ENCODE data around the gene ARHGAP26.

The ARHGAP26 gene

GRCh38 chr5:142784401-142784955 lies 14.3 kb downstream of the ARHGAP26 start:
- no peak for DNase-seq

GRCh38 chr5:142785206-142785605 lies 15.0 kb downstream of the ARHGAP26 start:
- peak; percentile 35 for DNase-seq

GRCh38 chr5:142789206-142789605 lies 19.0 kb downstream of the ARHGAP26 start:
- no peak for DNase-seq

- DNase-seq, result no peak
Measured at GRCh38 chr5:142792012-142792864, 22.1 kb downstream of the ARHGAP26 start.

GRCh38 chr5:142792865-142793232 lies 22.7 kb downstream of the ARHGAP26 start:
- no peak for DNase-seq

DNA sequence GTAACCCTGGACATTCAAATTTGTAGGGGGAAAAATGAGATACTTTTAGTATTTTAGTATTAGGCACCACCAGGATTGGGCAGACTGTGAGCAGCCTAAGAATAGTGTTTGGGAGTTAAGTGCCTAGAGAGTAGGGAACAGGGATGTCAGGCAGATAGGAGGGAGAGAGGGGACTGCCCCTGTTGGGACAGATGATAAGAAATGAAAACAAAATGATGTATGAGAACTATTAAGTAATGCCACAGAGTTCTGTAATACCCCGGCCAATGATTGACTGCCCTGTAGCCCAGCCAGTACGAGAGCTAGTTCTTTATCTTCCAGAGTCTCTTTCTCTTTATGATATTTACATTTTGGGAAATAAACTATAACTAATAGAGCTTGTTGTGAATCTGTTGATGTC lies 24.4 kb downstream of the ARHGAP26 start:
- no peak for DNase-seq

GRCh38 chr5:142795251-142795650 lies 25.1 kb downstream of the ARHGAP26 start:
- no peak for DNase-seq

DNA sequence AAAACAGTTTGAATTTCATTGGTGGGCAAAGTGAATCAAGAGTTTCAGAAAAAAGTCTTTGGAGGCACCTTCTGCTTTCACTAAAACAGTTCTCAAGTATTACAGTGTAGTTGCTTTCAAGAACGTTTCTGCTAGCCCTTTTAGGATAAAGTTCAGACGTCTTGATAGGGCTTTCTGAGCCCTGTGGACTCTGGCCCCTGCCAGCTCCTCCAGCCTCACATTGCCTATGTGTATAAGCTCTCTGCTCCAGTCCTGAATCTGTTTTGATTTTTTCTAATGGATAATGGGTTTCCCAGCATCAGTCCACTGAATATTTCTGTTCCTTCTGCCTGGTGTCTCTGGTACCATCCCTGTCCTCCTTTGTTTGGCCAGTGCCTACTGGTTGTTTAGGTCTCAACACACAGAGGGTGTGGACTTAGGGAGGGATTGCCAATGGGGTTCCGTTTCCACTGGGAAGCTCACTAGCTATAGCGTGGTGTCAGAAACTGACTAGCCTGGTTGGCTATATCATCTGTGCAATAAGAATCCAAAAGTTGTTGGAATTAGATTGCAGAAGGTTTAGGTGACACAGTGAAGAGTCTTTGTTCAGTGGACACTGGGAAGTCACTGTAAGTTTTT lies 26.4 kb downstream of the ARHGAP26 start:
- no peak for DNase-seq

DNA sequence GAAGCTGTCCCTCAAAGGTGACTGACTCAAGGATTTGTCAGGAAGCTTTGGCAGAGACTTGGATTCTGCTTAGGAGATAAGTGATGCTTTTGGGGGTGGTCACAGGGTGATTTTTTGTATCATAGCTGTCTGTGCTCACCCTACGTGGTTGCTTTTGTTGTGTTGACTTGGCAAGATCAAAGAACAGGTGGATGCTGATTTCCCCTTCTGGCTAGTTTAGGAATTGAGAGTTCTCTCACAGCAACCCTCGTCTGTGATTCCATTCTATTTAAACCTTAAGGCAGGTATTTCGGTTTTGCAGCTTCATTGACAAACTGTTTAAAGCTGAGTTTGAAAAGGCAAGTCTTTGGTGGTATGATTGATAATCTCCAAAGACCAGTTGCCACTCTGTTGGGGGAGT lies 27.2 kb downstream of the ARHGAP26 start:
- DNase-seq, result no peak

GRCh38 chr5:142798099-142798770 lies 28.1 kb downstream of the ARHGAP26 start:
- DNase-seq, result no peak

DNA sequence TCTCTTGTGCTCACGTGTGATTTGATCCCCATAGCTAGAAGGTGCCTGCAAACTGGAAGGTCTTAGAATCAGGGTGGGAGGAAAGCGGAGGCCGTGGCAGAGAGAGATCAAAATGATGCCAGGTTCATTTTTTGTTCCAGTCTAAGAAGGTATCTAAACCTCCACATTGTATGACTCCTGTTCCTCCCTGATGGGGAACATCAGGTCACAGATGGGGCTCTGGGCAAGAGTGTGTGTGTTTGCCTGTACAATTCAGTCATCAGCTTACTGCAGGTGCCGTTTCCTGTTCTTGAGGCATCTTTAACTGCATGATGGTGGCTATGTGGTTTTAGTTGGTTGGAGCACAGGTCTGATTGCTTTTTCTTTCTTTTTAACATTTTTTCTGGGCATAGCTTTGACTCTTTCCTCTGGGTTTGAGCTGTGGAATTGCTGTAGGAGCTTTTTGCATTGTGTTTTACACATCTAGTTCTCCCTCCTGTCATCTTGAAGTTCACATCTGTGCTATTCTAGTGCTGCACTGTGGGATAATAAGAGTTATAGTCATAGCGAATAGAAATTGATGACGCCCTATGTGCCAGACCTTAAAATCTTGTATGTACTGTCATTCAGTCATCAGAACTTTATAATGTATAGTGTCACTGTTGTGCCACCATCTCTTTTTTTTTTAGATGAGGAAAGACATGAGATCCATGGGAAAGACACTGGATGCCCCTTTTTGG lies 30.8 kb downstream of the ARHGAP26 start:
- DNase-seq, result no peak

DNA sequence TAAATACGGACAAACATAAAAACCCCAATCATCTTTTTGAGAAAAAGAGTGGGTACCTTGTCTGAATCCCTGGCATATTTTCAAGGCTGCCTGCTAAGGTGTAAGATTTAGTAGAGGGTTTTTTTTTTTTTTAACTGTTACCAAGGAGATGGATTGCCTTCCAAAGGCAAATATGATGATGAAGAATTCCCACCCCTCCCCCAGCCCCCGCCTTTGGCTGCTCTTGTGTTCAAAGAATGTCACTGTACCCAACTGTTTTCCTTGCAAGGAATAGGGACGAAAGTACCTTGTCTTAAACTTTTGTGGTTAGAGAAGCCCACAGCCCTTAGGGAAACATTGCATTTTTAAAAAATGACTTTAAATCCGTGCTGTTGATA lies 31.3 kb downstream of the ARHGAP26 start:
- DNase-seq, result no peak

GRCh38 chr5:142803428-142804125 lies 33.4 kb downstream of the ARHGAP26 start:
- DNase-seq, result no peak

GRCh38 chr5:142805339-142805738 lies 35.2 kb downstream of the ARHGAP26 start:
- DNase-seq, result no peak

- no peak for DNase-seq
Measured at GRCh38 chr5:142806841-142807267, 36.7 kb downstream of the ARHGAP26 start.

- DNase-seq, result no peak
Measured at GRCh38 chr5:142807372-142807911, 37.3 kb downstream of the ARHGAP26 start.

GRCh38 chr5:142808878-142809598 lies 38.9 kb downstream of the ARHGAP26 start:
- DNase-seq, result no peak

DNA sequence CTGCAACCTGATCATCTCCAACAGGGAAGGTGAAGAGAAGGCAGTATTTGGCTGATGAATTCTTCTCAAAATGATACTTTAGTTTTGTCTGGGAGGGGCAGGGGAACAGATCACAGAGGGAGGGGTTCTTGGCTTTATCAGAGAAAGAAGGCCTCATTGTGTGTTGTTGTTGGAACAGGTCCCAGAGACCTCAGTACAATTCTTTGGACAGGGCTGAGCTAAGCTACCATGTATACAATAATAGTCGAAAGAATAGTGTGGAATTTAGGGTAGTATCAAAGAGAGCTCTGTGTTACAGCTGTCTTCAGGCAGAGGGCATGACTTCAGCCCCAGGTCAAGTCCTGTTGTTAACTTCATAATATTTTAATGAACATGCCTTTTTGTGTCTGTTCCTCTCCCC lies 39.9 kb downstream of the ARHGAP26 start:
- DNase-seq, result no peak

- no peak for DNase-seq
Measured at GRCh38 chr5:142810743-142811290, 40.6 kb downstream of the ARHGAP26 start.

- DNase-seq, result no peak
Measured at GRCh38 chr5:142811866-142812557, 41.8 kb downstream of the ARHGAP26 start.

Data from EL (cell line).